ENCODE data around the gene ULK4.
"Not testable (repeated sequence)": the region's sequence is repeated elsewhere in the genome, so short reads cannot be mapped to it uniquely, and the experiment has no call there.

The ULK4 gene

DNA sequence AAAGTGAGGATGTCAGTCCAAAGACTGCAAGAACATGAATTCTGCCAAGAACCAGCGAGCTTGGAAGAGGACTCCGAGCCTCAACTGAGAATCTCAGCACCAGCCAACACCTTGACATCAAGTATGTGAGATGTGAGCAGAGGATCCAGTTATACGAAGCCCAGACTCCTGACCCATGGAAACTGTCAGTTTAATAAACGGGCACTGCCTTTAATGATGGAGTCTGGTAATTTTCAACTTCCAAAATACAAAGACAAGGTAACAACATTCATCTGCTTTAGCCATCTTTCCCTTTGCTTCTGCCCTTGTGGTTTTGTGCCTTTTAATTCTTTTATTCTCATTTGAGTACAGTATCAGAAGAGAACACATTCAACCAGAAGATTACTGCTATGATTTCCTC, 211.9 kb downstream of the ULK4 start:
- DNase-seq, result no peak

GRCh38 chr3:41746215-41746614, 215.7 kb downstream of the ULK4 start:
- no peak for DNase-seq

DNA sequence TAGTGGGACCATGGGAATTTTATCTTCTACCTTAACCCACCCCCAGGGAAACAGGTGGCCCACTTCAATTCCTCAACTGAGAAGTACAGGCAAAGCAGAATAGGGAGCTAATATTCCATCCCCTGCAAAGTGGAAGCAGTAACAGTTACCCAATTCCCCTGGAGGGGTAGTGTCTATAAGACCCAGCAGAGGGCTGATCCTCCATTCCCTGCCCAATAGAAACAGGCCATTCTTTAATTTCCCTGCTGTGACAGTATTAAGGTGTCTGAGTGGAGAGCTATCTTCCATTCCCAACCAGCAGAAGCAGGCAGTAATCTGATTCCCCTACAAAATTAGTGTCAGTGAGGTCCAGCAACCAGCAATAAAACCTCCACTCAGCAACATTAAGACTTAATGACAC, 219.8 kb downstream of the ULK4 start:
- no peak for DNase-seq

DNA sequence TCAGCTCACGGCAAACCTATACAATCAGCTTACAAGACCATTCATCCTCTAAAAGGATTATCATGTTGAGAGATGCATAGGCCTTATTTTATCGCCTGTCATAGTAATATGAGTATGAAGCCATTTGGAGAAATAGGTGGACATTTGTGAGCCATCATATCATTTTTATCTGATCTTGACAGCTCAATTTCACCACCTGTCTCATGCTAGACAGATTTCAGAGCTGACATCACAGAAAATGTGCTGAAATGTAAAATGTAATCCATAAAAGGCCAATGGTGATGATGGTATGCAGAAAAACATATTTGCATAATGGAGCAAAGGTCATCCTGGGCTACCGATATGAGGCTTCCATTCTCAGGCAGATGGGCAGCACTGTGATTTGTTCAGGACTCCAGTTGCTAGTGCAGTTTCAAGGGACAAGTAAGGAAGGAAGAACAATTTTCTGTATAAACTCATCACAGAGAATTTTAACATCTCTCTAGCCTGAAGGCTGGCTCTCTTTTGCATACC, 221.5 kb downstream of the ULK4 start:
- DNase-seq, result no peak

DNA sequence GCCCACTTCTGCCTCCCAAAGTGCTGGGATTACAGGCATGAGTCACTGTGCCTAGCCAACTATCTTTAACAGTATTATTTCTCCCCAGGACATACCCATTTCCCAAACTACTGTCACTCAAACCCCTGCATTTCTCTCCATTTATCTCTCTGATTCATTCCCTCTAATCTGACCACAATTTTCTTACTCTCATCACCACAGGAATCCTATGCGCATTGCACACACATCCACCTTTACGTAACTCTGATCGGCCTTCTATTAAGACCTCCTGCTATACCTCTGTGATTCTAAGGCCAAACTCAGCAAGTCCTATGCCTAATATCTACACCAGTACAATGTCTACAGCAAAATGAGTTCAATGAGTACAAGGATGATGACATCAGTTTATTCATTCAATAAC, 235.0 kb downstream of the ULK4 start:
- no peak for DNase-seq

GRCh38 chr3:41717641-41718040, 244.3 kb downstream of the ULK4 start:
- no peak for DNase-seq

GRCh38 chr3:41716471-41716870, 245.4 kb downstream of the ULK4 start:
- no peak for DNase-seq

DNA sequence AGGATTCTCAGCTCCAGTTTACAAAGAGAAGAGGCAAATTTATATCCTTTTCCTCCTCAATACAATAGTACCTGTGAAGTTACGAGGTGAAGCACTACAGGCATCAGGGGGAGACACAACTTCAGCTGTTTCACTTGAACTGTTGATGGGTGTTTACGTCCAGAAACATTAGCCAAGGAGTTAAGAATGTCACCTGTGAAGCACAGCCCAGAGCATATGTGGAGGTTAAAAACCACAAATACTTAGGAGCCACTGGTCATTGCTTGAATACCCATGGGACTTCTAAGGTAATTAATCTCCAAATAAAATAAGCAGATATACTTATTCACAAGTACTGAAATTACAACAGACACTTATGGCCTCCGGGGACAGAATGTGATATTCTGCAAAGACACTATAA, 246.5 kb downstream of the ULK4 start:
- no peak for DNase-seq

- no peak for DNase-seq
Observed at GRCh38 chr3:41711651-41712050, 250.3 kb downstream of the ULK4 start.

DNA sequence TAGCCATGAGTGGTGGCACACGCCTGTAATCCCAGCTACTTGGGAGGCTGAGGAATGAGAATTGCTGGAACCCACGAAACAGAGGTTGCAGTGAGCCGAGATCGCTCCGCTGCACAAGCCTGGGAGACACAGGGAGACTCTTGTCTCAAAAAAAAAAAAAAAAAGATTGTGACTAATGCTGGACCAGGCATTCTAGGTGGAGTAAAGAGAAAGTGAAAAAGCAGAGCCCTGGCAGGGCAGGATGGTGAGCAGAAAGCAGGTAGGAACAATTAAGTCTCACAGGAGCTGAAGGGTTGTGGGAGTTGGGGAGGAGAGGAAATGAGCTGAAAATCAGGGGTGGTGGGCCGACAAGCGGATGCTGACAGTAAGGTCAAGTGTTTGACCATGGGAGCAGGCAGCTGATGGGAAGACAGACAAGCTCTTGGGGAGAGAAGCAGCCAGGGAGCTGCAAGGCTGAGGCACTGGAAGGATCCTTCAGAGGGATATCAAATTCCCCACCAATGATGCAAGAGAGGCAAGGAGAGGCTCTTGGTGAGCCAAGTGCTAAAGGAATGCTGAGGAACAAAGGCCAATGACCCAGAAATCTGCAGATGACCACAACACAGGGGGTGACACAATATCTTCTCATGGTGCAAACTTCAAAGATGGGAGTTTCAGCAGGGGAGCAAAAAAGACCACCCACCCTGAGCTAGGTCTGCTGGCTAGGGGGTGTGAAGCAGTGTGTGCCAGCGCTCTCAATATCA, 251.1 kb downstream of the ULK4 start:
- no peak for DNase-seq

DNA sequence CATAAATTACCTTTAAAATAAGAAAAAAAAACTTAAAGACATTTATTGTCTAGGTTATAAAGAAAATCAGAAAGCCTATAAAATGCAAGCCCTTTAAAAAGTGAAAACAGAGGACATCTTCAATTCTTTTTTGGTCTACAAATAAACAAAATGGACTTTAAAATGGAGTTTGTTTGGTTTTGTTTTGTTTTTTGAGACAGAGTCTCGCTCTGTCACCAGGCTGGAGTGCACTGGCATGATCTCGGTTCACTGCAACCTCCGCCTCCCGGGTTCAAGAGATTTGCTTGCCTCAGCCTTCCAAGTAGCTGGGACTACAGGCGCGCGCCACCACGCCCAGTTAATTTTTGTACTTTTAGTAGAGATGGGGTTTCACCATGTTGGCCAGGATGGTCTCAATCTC, 252.7 kb downstream of the ULK4 start:
- not testable (repeated sequence) for DNase-seq

DNA sequence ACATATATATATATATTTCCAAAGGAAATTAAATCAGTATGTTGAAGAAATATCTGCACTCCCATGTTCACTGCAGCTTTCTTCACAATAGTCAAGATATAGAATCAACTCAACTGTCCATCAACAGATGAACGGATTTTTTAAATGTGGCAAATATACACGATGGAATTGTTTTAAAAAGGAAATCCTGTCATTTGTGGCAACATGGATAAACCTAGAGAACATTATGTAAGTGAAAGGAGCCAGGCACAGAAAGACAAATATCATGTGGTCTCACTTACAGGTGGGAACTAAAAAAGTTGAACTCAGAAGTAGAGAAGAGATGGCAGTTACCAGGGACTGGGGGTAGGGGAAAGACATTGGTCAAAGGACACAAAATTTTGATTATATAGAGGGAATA, 253.7 kb downstream of the ULK4 start:
- DNase-seq, result no peak

- no peak for DNase-seq
Observed at GRCh38 chr3:41705893-41706292, 256.0 kb downstream of the ULK4 start.

DNA sequence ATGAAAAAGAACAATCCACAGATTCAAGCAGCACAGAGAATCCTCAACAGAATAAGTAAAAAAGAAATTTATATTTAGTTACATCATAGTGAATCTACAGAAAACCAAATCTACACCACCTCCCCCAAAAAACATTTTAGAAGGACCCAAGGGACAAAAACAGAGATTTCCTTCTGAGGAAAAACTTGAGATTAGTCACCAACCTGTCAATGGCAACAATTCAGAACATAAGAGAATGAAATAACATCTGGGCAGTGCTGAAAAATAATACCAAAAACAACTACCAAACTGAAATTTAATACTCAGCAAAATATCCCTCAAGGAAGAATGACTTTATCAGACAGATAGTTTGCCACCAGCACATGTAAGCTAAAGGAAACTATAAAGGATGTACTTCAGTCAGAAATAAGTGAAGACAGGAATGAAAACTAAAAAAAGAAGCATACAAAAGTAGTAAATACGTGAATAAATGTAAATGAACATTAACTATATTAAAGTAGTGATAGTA, 260.7 kb downstream of the ULK4 start:
- DNase-seq, result no peak

- DNase-seq, result no peak
Observed at GRCh38 chr3:41700155-41700554, 261.7 kb downstream of the ULK4 start.

- DNase-seq, result no peak
Observed at GRCh38 chr3:41698898-41699297, 263.0 kb downstream of the ULK4 start.

GRCh38 chr3:41697702-41698101, 264.2 kb downstream of the ULK4 start:
- no peak for DNase-seq

GRCh38 chr3:41695806-41696205, 266.1 kb downstream of the ULK4 start:
- DNase-seq, result not testable (repeated sequence)

- no peak for DNase-seq
Observed at GRCh38 chr3:41693799-41694198, 268.1 kb downstream of the ULK4 start.

GRCh38 chr3:41690766-41691563, 270.9 kb downstream of the ULK4 start:
- DNase-seq, result no peak

DNA sequence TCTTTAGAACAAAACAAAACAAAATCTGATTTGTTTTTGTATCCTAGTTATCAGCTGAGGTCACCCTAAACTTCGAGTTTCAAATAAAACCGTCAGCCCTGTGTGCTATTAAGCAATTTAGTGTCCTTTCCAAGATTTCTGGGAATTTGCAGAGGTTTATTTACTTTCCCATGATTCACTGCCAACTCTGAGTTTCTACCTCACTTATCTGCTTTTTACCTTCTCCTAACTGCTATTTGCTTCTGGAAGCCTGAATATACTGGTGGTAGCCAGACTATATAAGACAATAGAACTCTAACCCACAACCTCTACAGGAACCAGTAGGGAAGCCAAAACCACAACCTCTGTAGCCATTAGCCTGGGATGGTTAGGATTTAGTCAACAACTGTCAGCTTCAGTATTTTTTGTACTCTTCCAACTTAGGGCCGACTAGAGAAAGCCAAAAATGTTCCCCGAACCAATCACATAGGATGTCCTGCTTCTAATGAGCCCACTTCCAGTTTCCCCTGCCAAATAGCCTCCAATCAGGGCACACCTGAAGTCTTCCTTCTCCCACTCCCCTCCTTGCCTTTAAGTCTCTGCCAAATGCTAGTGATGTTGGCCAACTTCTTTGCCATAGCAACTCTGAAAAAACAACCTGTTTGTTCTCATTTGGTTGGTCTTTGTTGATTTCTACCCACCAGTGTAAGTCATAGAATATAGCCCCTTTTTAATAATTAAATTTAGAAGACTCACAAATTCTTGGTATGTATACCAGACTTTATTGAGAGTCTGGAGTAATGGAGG, 273.1 kb downstream of the ULK4 start:
- no peak for DNase-seq

GRCh38 chr3:41684797-41685735, 276.8 kb downstream of the ULK4 start:
- no peak for DNase-seq
